GM23338 (cell line): Measurements from ENCODE around the gene SIPA1. TPM values are rescaled to one million over a fixed set of nuclear protein-coding genes. Genes with fewer than 3 reads are reported as not detected.

Source experiments
- ATAC-seq: fragments of 200-7000 bp; cut with Tn5 transposase; 3 replicates; pipeline ENCODE4 v1.9.1; 2020
- DNase-seq: peaks from one replicate; pipeline ENCODE4 v3.0.0-alpha.2; 2015; ENCODE audit warnings: low spot score
- H2AFZ ChIP-seq: fragments of 200-600 bp; sonication (generic); 2 replicates; pipeline ENCODE4 v1.8.0; 2016; ENCODE audit warnings: antibody characterized with exemption, mild to moderate bottlenecking, moderate library complexity
- H3F3A ChIP-seq: fragments of 200-600 bp; sonication (generic); replicated peaks from 2 replicates; pipeline ENCODE4 v1.8.0; 2017; ENCODE audit warnings: antibody characterized with exemption, mixed run types, low read depth
- H3K27ac ChIP-seq: fragments of 200-600 bp; sonication (generic); 2 replicates; pipeline ENCODE4 v1.6.1; 2016; ENCODE audit warnings: low read depth
- H3K27me3 ChIP-seq: fragments of 200-600 bp; sonication (generic); 2 replicates; pipeline ENCODE4 v1.8.0; 2016; ENCODE audit warnings: mild to moderate bottlenecking, mixed run types, moderate library complexity; ENCODE audit not compliant: insufficient read depth
- H3K36me3 ChIP-seq: fragments of 200-600 bp; sonication (generic); 2 replicates; pipeline ENCODE4 v1.8.0; 2016; ENCODE audit warnings: mild to moderate bottlenecking; ENCODE audit not compliant: insufficient read depth
- H3K4me1 ChIP-seq: fragments of 200-600 bp; sonication (generic); 2 replicates; pipeline ENCODE4 v1.8.0; 2016; ENCODE audit warnings: mild to moderate bottlenecking, moderate library complexity; ENCODE audit not compliant: insufficient read depth
- H3K4me2 ChIP-seq: fragments of 200-600 bp; sonication (generic); 2 replicates; pipeline ENCODE4 v1.7.1; 2017; ENCODE audit warnings: mixed run types
- H3K4me3 ChIP-seq: fragments of 200-600 bp; sonication (generic); 2 replicates; pipeline ENCODE4 v1.6.1; 2016; ENCODE audit warnings: mixed run types
- H3K79me2 ChIP-seq: fragments of 200-600 bp; sonication (generic); replicated peaks from 2 replicates; pipeline ENCODE4 v1.8.0; 2017; ENCODE audit warnings: mild to moderate bottlenecking; ENCODE audit not compliant: insufficient read depth
- H3K9me2 ChIP-seq: fragments of 200-600 bp; sonication (generic); 2 replicates; pipeline ENCODE4 v1.8.0; 2017; ENCODE audit not compliant: insufficient read depth
- H4K20me1 ChIP-seq: fragments of 200-600 bp; sonication (generic); replicated peaks from 2 replicates; pipeline ENCODE4 v1.8.0; 2017; ENCODE audit warnings: mild to moderate bottlenecking; ENCODE audit not compliant: insufficient read depth
- H3K27ac Mint-ChIP-seq: 2 replicates; pipeline ENCODE4 v1.8.0; 2020; ENCODE audit warnings: inconsistent platforms, mild to moderate bottlenecking, moderate library complexity, mixed read lengths
- H3K27me3 Mint-ChIP-seq: 3 replicates; pipeline ENCODE4 v1.8.0; 2022; ENCODE audit warnings: low read depth, mild to moderate bottlenecking, moderate library complexity, mixed read lengths, inconsistent platforms; ENCODE audit not compliant: insufficient read depth, poor library complexity
- H3K36me3 Mint-ChIP-seq: 3 replicates; pipeline ENCODE4 v1.8.0; 2021; ENCODE audit warnings: low read depth, mild to moderate bottlenecking, inconsistent platforms, moderate library complexity, mixed read lengths
- H3K4me1 Mint-ChIP-seq: 3 replicates; pipeline ENCODE4 v1.8.0; 2020; ENCODE audit warnings: mild to moderate bottlenecking, inconsistent platforms, mixed read lengths
- H3K4me3 Mint-ChIP-seq: 3 replicates; pipeline ENCODE4 v1.8.0; 2021; ENCODE audit warnings: moderate library complexity, mild to moderate bottlenecking, inconsistent platforms, mixed read lengths
- H3K9me3 Mint-ChIP-seq: 3 replicates; pipeline ENCODE4 v1.8.0; 2020; ENCODE audit warnings: moderate library complexity, mild to moderate bottlenecking, inconsistent platforms, mixed read lengths
- CREB1 ChIP-seq: fragments of 250-450 bp; sonication (Bioruptor Pico); IDR thresholded peaks from 2 replicates; pipeline ENCODE4 v1.5.0; 2020; ENCODE audit warnings: low read depth, mild to moderate bottlenecking, moderate library complexity
- CTCF ChIP-seq, 2 experiments: fragments of 200-600 bp in 1 of 2; sonication (generic) in 1 of 2; conservative IDR thresholded peaks; 2 replicates each; pipeline versions ENCODE4 v1.5.1 to v1.6.1; 2016 to 2017; ENCODE audit warnings: antibody characterized with exemption in 2 of 2, low read depth in 2 of 2, mild to moderate bottlenecking in 2 of 2, moderate library complexity in 1 of 2
- JUNB ChIP-seq: IDR thresholded peaks from one replicate; pipeline ENCODE4 v1.6.1; 2016; ENCODE audit warnings: antibody characterized with exemption; ENCODE audit not compliant: unreplicated experiment
- NANOG ChIP-seq: IDR thresholded peaks from 2 replicates; pipeline ENCODE4 v1.6.1; 2016; ENCODE audit warnings: antibody characterized with exemption, borderline replicate concordance
- ZNF114 ChIP-seq: fragments of 250-450 bp; sonication (Bioruptor Pico); IDR thresholded peaks from 2 replicates; pipeline ENCODE4 v1.5.0; 2020; ENCODE audit warnings: mild to moderate bottlenecking, moderate library complexity
- ZNF462 ChIP-seq: fragments of 250-450 bp; sonication (Bioruptor Pico); IDR thresholded peaks from 2 replicates; pipeline ENCODE4 v1.5.0; 2020; ENCODE audit warnings: mild to moderate bottlenecking, moderate library complexity
- polyA plus RNA-seq: library from polyadenylated mRNA; unstranded; fragments of >200 nt; fragmentation: Nextera tagmentation; extraction: Ambion mirVana; gene quantifications from 2 replicates; pipeline ENCODE4 v1.2.1, GENCODE V29; 2016
- total RNA-seq: library from RNA; depleted of rRNA; stranded (reverse); fragments of >200 nt; shearing (Covaris generic); gene quantifications from 2 replicates; pipeline ENCODE4 v1.2.3, GENCODE V29; 2014

The SIPA1 gene
- total and polyA plus RNA-seq, 2 experiments from 2014 or later: 50.1 to 54.6 TPM

- TF ChIP-seq ZNF462: no peak
- TF ChIP-seq CTCF (conservative IDR thresholded peaks at IDR 0.05; ENCODE audit: low read depth in 2 of 2): no peak
These were observed 10.7 kb upstream of the SIPA1 start (continued) for GRCh38 chr11:65627202-65627601.

- Histone ChIP-seq H3K27ac (no peak overlapping the region), H3K4me3 (no peak overlapping the region), H3K79me2 (no peaks in the 10 kb centered on the region), H2AFZ (no peak overlapping the region), H3K9me2 (no peaks in the 10 kb centered on the region), H4K20me1 (no peaks in the 10 kb centered on the region; the same call in 1 of the 2 replicates), H3K4me1 (no peaks in the 10 kb centered on the region), H3F3A (no peaks in the 10 kb centered on the region; the same call in 1 of the 2 replicates), H3K4me2 (no peak overlapping the region), H3K27me3 (no peaks in the 10 kb centered on the region), H3K36me3 (peaks cover 8% of the 10 kb centered on the region)
- no peak overlapping the region for H3K27ac Mint-ChIP-seq
- no peak overlapping the region for H3K4me3 Mint-ChIP-seq
- no peaks in the 10 kb centered on the region for H3K9me3 Mint-ChIP-seq
- peaks cover 41% of the 10 kb centered on the region for H3K36me3 Mint-ChIP-seq
- peaks cover 7% of the 10 kb centered on the region for H3K27me3 Mint-ChIP-seq
- no peak for DNase-seq
- no peaks in the 10 kb centered on the region; the same call in 2 of the 3 replicates for H3K4me1 Mint-ChIP-seq
- ATAC-seq: no peak
- TF ChIP-seq JUNB (no peak), NANOG (no peak), CREB1 (CRISPR knock-in tag) (no peak), ZNF114 (CRISPR knock-in tag) (no peak), CTCF (conservative IDR thresholded peaks at IDR 0.05; ENCODE audit: low read depth in 2 of 2) (no peak)
These were observed 8.3 kb upstream of the SIPA1 start for GRCh38 chr11:65629579-65629978.
